HG03139 (cell line): ENCODE measurements around the gene SSB.
"Not testable (repeated sequence)": the region's sequence is repeated elsewhere in the genome, so short reads cannot be mapped to it uniquely, and the experiment has no call there.

Source experiments
- ATAC-seq: cut with Tn5 transposase; IDR thresholded peaks from one replicate; pipeline ENCODE4 v1.9.1; 2021; ENCODE audit not compliant: unreplicated experiment

SSB gene

GRCh38 chr2:169828141-169828811 is 29.6 kb downstream of the SSB start:
- ATAC-seq, result peak; percentile 21

GRCh38 chr2:169834401-169834800 is 35.7 kb downstream of the SSB start:
- no peak for ATAC-seq

- no peak for ATAC-seq
Measured at GRCh38 chr2:169838743-169839489, 40.2 kb downstream of the SSB start.

- ATAC-seq, result no peak
Measured at GRCh38 chr2:169839954-169840746, 41.5 kb downstream of the SSB start.

- no peak for ATAC-seq
Measured at GRCh38 chr2:169840747-169841142, 42.1 kb downstream of the SSB start.

GRCh38 chr2:169841625-169842024 is 43.0 kb downstream of the SSB start:
- ATAC-seq, result not testable (repeated sequence)

GRCh38 chr2:169845016-169845415 is 46.3 kb downstream of the SSB start:
- ATAC-seq, result no peak

GRCh38 chr2:169848959-169849693 is 50.5 kb downstream of the SSB start:
- ATAC-seq, result not testable (repeated sequence)

- ATAC-seq, result no peak
Measured at GRCh38 chr2:169849710-169850109, 51.0 kb downstream of the SSB start.

- ATAC-seq, result no peak
Measured at GRCh38 chr2:169853041-169853668, 54.5 kb downstream of the SSB start.

GRCh38 chr2:169855281-169856258 is 56.9 kb downstream of the SSB start:
- not testable (repeated sequence) for ATAC-seq

GRCh38 chr2:169859423-169859822 is 60.8 kb downstream of the SSB start:
- no peak for ATAC-seq

GRCh38 chr2:169860149-169860548 is 61.5 kb downstream of the SSB start:
- no peak for ATAC-seq
